ENCODE data around the gene BUD31.
A peak's percentile ranks its signal among the peaks of the same experiment; 100 is the strongest.

BUD31 gene

GRCh38 chr7:99408379-99409191, at the start of gene BUD31, which contains the start of gene PDAP1:
BUD31 (plus strand) TSS chr7:99408969; CDS start chr7:99411093, 2,124 bp downstream.
PDAP1 (minus strand) TSS chr7:99408597; CDS start chr7:99408548, 49 bp downstream.
- Histone ChIP-seq H3K36me3 (ENCODE audit: control insufficient read depth in 2 of 2, insufficient read depth in 1 of 2, low read length in 2 of 2) (peaks cover 39 to 55% of the 10 kb centered on the region in 2 experiments), H3K4me1 (ENCODE audit: control insufficient read depth, insufficient read depth, low read length) (peaks cover 2% of the 10 kb centered on the region; the same call in 1 of the 2 replicates), H3K4me3 (ENCODE audit: low read depth, low read length) (peak within 1 kb of the TSS; percentile 92), H3K9me3 (ENCODE audit: control insufficient read depth, insufficient read depth, low read depth, low read length) (no peaks in the 10 kb centered on the region), H3K27ac (ENCODE audit: extremely low read depth, low read depth, low read length) (peak within 1 kb of the TSS; percentile 96)
- ChIA-PET CTCF (interaction anchor here (0.6 kb wide), 1 partner anchor 82 kb away, joined by 4 read pairs; no protein-coding TSS in a partner anchor), POLR2A (interaction anchor here (0.6 to 3.3 kb wide), 16 partner anchors 8 to 660 kb away, joined by 3 to 36 read pairs (median 6); partner anchors contain the start of genes ARPC1A, ARPC1B, CPSF4 and PTCD1)
- TF ChIP-seq ZNF114 (tag by site-specific recombination; IDR thresholded peaks at IDR 0.05) (no peak), KLF17 (tag by site-specific recombination; IDR thresholded peaks at IDR 0.05) (peak; percentile 90), ZNF747 (tag by site-specific recombination; IDR thresholded peaks at IDR 0.05) (no peak), ZNF302 (tag by site-specific recombination; IDR thresholded peaks at IDR 0.05; ENCODE audit: low read depth) (no peak), KLF10 (tag by site-specific recombination; IDR thresholded peaks at IDR 0.05) (peak; percentile 77), ZNF133 (tag by site-specific recombination; IDR thresholded peaks at IDR 0.05) (no peak), ZNF449 (tag by site-specific recombination; IDR thresholded peaks at IDR 0.05) (no peak), ZNF239 (tag by site-specific recombination; IDR thresholded peaks at IDR 0.05) (no peak), TCF7L2 (IDR thresholded peaks at IDR 0.05; ENCODE audit: borderline replicate concordance, low read depth, low read length) (no peak), SETDB1 (IDR thresholded peaks at IDR 0.05; ENCODE audit: insufficient read length, low read length) (no peak), PRDM2 (tag by site-specific recombination; IDR thresholded peaks at IDR 0.05; ENCODE audit: borderline replicate concordance) (no peak), ZNF394 (tag by site-specific recombination; IDR thresholded peaks at IDR 0.05; ENCODE audit: borderline replicate concordance) (peak; percentile 80), ZNF571 (tag by site-specific recombination; IDR thresholded peaks at IDR 0.05) (no peak), ZNF157 (tag by site-specific recombination; IDR thresholded peaks at IDR 0.05) (no peak), ZNF350 (tag by site-specific recombination; IDR thresholded peaks at IDR 0.05) (no peak), KLF7 (tag by site-specific recombination; IDR thresholded peaks at IDR 0.05; ENCODE audit: borderline replicate concordance) (peak; percentile 96), ZNF416 (tag by site-specific recombination; IDR thresholded peaks at IDR 0.05) (no peak), BCL11B (tag by site-specific recombination; IDR thresholded peaks at IDR 0.05; ENCODE audit: low read depth) (peak; percentile 90), ZFHX2 (tag by site-specific recombination; conservative IDR thresholded peaks at IDR 0.05) (no peak; the same call in 1 of the 2 replicates), TRIM28 (IDR thresholded peaks at IDR 0.05; ENCODE audit: borderline replicate concordance, low read length) (no peak), ZNF785 (tag by site-specific recombination; IDR thresholded peaks at IDR 0.05) (peak; percentile 52; the same call in 1 of the 2 replicates), ZNF2 (tag by site-specific recombination; IDR thresholded peaks at IDR 0.05) (peak; percentile 35; the same call in 1 of the 2 replicates), KLF8 (tag by site-specific recombination; IDR thresholded peaks at IDR 0.05) (peak; percentile 95)
- TF ChIP-seq, protein P1, sequence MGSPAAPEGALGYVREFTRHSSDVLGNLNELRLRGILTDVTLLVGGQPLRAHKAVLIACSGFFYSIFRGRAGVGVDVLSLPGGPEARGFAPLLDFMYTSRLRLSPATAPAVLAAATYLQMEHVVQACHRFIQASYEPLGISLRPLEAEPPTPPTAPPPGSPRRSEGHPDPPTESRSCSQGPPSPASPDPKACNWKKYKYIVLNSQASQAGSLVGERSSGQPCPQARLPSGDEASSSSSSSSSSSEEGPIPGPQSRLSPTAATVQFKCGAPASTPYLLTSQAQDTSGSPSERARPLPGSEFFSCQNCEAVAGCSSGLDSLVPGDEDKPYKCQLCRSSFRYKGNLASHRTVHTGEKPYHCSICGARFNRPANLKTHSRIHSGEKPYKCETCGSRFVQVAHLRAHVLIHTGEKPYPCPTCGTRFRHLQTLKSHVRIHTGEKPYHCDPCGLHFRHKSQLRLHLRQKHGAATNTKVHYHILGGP (tag by site-specific recombination; IDR thresholded peaks at IDR 0.05): no peak
- TF ChIP-seq, protein P2, sequence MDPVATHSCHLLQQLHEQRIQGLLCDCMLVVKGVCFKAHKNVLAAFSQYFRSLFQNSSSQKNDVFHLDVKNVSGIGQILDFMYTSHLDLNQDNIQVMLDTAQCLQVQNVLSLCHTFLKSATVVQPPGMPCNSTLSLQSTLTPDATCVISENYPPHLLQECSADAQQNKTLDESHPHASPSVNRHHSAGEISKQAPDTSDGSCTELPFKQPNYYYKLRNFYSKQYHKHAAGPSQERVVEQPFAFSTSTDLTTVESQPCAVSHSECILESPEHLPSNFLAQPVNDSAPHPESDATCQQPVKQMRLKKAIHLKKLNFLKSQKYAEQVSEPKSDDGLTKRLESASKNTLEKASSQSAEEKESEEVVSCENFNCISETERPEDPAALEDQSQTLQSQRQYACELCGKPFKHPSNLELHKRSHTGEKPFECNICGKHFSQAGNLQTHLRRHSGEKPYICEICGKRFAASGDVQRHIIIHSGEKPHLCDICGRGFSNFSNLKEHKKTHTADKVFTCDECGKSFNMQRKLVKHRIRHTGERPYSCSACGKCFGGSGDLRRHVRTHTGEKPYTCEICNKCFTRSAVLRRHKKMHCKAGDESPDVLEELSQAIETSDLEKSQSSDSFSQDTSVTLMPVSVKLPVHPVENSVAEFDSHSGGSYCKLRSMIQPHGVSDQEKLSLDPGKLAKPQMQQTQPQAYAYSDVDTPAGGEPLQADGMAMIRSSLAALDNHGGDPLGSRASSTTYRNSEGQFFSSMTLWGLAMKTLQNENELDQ (tag by site-specific recombination; IDR thresholded peaks at IDR 0.05; ENCODE audit: low read depth): no peak

Measured in HEK293 (cell line).